ENCODE results near the gene PRSS36.

The PRSS36 gene

DNA sequence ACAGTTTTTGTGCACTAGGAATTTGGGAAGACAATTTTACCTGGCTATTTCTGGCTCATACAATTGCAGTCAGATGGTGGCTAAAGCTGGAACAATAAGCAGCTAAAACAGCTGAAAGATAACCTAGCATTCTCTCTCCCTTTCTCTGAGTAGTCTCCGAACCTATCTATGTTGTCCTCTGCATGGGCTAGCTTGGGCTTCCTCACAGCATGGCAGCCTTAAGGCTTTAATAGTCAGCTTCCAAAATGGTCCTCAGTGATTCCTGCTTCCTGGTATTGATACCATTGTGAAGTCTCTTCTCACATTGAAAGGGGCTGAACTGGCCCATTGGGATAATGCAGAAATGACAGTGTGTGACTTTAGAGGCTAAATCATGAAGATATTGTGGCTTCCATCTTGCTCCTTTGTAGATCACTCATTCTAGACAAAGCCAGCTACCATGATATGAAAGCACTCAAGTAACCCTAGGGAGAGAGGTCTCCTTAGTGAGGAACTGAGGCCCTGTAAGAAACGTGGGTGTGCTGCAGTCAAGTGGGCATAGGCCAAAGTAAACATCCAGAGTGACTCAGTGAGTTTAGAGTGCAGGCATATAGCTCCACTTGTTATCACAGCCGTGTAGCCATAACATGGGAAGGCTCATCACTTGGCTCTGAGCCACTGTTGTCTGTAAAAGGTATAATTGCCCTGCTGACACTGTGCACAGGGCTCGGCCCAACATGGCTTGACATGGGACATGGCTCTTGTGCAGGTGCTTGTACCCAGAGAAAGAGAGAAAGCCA, 49.8 kb downstream of the PRSS36 start:
- no peak for DNase-seq (ENCODE audit: low read depth)

DNA sequence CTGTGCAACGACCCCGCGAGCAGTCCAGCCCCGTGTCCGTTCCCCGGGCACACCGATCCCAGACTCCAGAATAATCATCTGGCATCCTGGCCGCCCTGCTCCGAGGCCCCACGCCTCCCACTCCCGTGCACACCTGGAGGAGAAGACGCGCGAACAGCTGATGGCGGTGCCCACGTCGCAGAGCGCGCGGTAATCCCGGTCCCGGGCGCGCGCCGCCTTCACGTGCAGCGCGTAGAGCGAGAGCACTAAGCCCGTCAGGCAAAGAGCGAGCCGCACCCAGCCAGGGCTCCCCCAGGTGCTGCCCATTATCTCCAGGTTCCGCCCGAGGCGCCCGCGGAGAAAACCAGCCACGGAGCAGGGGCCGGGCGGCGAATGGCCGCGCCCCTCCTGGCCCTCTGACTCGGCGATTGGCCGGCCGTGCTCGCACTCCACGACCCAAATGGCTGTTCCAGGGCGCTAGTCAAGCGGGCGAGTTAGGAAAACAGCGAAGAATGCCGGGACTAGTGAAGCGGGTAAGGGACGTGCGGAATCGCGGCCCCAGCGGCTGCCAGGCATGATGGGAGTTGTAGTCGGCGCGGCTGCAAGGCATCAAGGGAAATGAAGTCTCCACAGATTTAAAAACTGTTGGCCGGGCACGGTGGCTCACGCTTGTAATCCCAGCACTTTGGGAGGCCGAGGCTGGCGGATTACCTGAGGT, 55.3 kb downstream of the PRSS36 start, which contains the start of gene VKORC1:
TSS of gene VKORC1 (minus strand) at position 374 of the 697 bp plus-strand sequence. CDS start at position 306, 68 bp downstream.
- DNase-seq (ENCODE audit: low read depth) = peak; percentile 98

DNA sequence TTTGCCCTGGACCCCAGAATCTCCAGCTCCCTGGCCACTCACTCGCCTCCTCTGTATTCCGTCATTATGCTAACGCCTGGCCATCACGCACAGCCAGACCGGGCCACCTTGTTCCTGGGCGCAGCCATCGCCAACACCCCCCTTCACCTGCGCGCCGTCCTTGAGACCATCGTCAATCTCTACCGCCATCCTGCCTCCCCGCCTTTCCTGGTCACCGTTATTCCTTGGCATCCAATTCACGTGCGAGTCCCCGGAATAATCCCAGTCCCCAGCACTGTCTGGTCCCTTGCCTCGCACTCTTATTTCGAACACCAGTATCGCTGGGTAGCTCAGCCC, 55.8 kb downstream of the PRSS36 start:
- DNase-seq (ENCODE audit: low read depth) = no peak

- DNase-seq (ENCODE audit: low read depth) = no peak
Observed at GRCh38 chr16:31093132-31093703, 56.6 kb downstream of the PRSS36 start.

DNA sequence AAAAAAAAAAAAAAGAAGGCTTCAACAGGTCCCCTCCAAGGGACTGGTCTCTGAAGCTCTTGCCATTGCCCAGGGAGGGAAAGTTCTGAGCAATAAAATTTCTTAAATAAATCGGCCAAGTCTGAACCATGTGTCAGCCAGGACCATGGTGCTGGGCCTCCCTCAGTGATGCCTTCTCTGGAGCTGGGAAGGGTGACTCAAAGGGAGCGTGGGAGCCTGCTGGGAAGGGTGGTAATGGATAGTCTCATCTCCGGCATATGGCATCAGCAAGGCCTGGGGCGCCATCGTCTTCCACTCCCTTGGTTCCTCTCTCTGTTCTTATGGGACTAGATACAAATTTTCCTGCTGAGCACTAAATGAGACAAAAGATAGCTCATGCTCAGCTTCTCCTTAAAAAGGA, 57.5 kb downstream of the PRSS36 start:
- no peak for DNase-seq (ENCODE audit: low read depth)

GRCh38 chr16:31090540-31090939, 59.3 kb downstream of the PRSS36 start:
- peak; percentile 42 for DNase-seq (ENCODE audit: low read depth)

DNA sequence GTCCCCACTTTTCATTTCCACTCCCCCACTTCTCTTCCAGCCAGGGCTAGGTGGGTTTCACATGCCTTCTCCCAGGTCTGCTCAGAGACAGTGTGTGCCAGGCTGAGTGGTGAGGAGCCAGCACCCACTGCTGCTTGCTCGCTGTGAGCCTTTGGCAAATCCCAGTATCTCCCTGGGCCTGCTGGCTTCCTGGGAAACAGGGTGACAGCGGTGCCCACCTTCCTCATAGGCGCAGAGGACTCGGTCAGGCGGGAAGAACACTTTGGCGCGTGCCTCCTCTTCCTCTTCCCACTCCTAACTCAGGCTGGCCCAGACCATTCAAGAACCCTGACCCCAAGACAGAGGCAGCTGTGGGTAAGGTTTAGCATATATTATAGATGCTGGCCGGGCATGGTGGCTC, 60.7 kb downstream of the PRSS36 start:
- no peak for DNase-seq (ENCODE audit: low read depth)
